ENCODE measurements around the gene LAMA3.

Gene LAMA3

GRCh38 chr18:23761941-23762340, 72.7 kb downstream of the LAMA3 start:
- no peak overlapping the region for H3K4me3 ChIP-seq (ENCODE audit: low read length)
- no peaks in the 10 kb centered on the region for H3K27me3 ChIP-seq (ENCODE audit: control insufficient read depth, insufficient read depth, low read length)
- H3K9ac ChIP-seq (ENCODE audit: low read depth, low read length) = no peak overlapping the region
- H3K4me1 ChIP-seq (ENCODE audit: control insufficient read depth, insufficient read depth, low read length) = no peaks in the 10 kb centered on the region
- H3K9me3 ChIP-seq (replicated peaks; ENCODE audit: low read length) = no peaks in the 10 kb centered on the region
- H3K36me3 ChIP-seq (ENCODE audit: insufficient read depth, low read length) = no peaks in the 10 kb centered on the region
- no peak overlapping the region for H3K4me2 ChIP-seq (ENCODE audit: low read length)

- Histone ChIP-seq H3K9me3 (replicated peaks; ENCODE audit: low read length) (no peaks in the 10 kb centered on the region), H3K27me3 (ENCODE audit: control insufficient read depth, insufficient read depth, low read length) (no peaks in the 10 kb centered on the region), H3K9ac (ENCODE audit: low read depth, low read length) (no peak overlapping the region), H3K4me1 (ENCODE audit: control insufficient read depth, insufficient read depth, low read length) (no peaks in the 10 kb centered on the region), H3K4me2 (ENCODE audit: low read length) (no peak overlapping the region), H3K36me3 (ENCODE audit: insufficient read depth, low read length) (no peaks in the 10 kb centered on the region), H3K4me3 (ENCODE audit: low read length) (no peak overlapping the region)
These were observed 74.1 kb downstream of the LAMA3 start for GRCh38 chr18:23763343-23763742.

GRCh38 chr18:23765931-23766330, 76.7 kb downstream of the LAMA3 start:
- Histone ChIP-seq H3K4me3 (ENCODE audit: low read length) (no peak overlapping the region), H3K27me3 (ENCODE audit: control insufficient read depth, insufficient read depth, low read length) (no peaks in the 10 kb centered on the region), H3K4me2 (ENCODE audit: low read length) (no peak overlapping the region), H3K9me3 (replicated peaks; ENCODE audit: low read length) (no peaks in the 10 kb centered on the region), H3K36me3 (ENCODE audit: insufficient read depth, low read length) (no peaks in the 10 kb centered on the region), H3K4me1 (ENCODE audit: control insufficient read depth, insufficient read depth, low read length) (no peaks in the 10 kb centered on the region), H3K9ac (ENCODE audit: low read depth, low read length) (no peak overlapping the region)

GRCh38 chr18:23772327-23773024, 83.2 kb downstream of the LAMA3 start:
- H3K27me3 ChIP-seq (ENCODE audit: control insufficient read depth, insufficient read depth, low read length) = no peaks in the 10 kb centered on the region
- H3K4me1 ChIP-seq (ENCODE audit: control insufficient read depth, insufficient read depth, low read length) = no peaks in the 10 kb centered on the region
- H3K36me3 ChIP-seq (ENCODE audit: insufficient read depth, low read length) = no peaks in the 10 kb centered on the region
- H3K4me2 ChIP-seq (ENCODE audit: low read length) = no peak overlapping the region
- H3K9me3 ChIP-seq (replicated peaks; ENCODE audit: low read length) = no peaks in the 10 kb centered on the region
- no peak overlapping the region for H3K9ac ChIP-seq (ENCODE audit: low read depth, low read length)
- no peak overlapping the region for H3K4me3 ChIP-seq (ENCODE audit: low read length)

- no peaks in the 10 kb centered on the region for H3K9me3 ChIP-seq (replicated peaks; ENCODE audit: low read length)
- no peaks in the 10 kb centered on the region for H3K36me3 ChIP-seq (ENCODE audit: insufficient read depth, low read length)
- no peak overlapping the region for H3K4me2 ChIP-seq (ENCODE audit: low read length)
- no peak overlapping the region for H3K4me3 ChIP-seq (ENCODE audit: low read length)
- H3K9ac ChIP-seq (ENCODE audit: low read depth, low read length) = no peak overlapping the region
- peaks cover 6% of the 10 kb centered on the region for H3K4me1 ChIP-seq (ENCODE audit: control insufficient read depth, insufficient read depth, low read length)
- H3K27me3 ChIP-seq (ENCODE audit: control insufficient read depth, insufficient read depth, low read length) = no peaks in the 10 kb centered on the region
These were observed 87.1 kb downstream of the LAMA3 start for GRCh38 chr18:23776306-23776705.

- H3K9me3 ChIP-seq (replicated peaks; ENCODE audit: low read length) = no peaks in the 10 kb centered on the region
- peaks cover 6% of the 10 kb centered on the region for H3K4me1 ChIP-seq (ENCODE audit: control insufficient read depth, insufficient read depth, low read length)
- H3K9ac ChIP-seq (ENCODE audit: low read depth, low read length) = no peak overlapping the region
- H3K4me2 ChIP-seq (ENCODE audit: low read length) = no peak overlapping the region
- H3K27me3 ChIP-seq (ENCODE audit: control insufficient read depth, insufficient read depth, low read length) = no peaks in the 10 kb centered on the region
- no peak overlapping the region for H3K4me3 ChIP-seq (ENCODE audit: low read length)
- H3K36me3 ChIP-seq (ENCODE audit: insufficient read depth, low read length) = no peaks in the 10 kb centered on the region
These were observed 89.6 kb downstream of the LAMA3 start for GRCh38 chr18:23778828-23779227.

- Histone ChIP-seq H3K4me1 (ENCODE audit: control insufficient read depth, insufficient read depth, low read length) (peaks cover 12% of the 10 kb centered on the region), H3K9ac (ENCODE audit: low read depth, low read length) (no peak overlapping the region), H3K27me3 (ENCODE audit: control insufficient read depth, insufficient read depth, low read length) (no peaks in the 10 kb centered on the region), H3K4me3 (ENCODE audit: low read length) (no peak overlapping the region), H3K9me3 (replicated peaks; ENCODE audit: low read length) (no peaks in the 10 kb centered on the region), H3K4me2 (ENCODE audit: low read length) (no peak overlapping the region), H3K36me3 (ENCODE audit: insufficient read depth, low read length) (no peaks in the 10 kb centered on the region)
These were observed 90.5 kb downstream of the LAMA3 start for GRCh38 chr18:23779696-23780303.

GRCh38 chr18:23784832-23785245, 95.6 kb downstream of the LAMA3 start:
- Histone ChIP-seq H3K4me2 (ENCODE audit: low read length) (peak overlapping the region; percentile 33), H3K4me1 (ENCODE audit: control insufficient read depth, insufficient read depth, low read length) (peaks cover 17% of the 10 kb centered on the region), H3K9ac (ENCODE audit: low read depth, low read length) (peak overlapping the region; percentile 40), H3K27me3 (ENCODE audit: control insufficient read depth, insufficient read depth, low read length) (no peaks in the 10 kb centered on the region), H3K36me3 (ENCODE audit: insufficient read depth, low read length) (no peaks in the 10 kb centered on the region), H3K4me3 (ENCODE audit: low read length) (no peak overlapping the region), H3K9me3 (replicated peaks; ENCODE audit: low read length) (no peaks in the 10 kb centered on the region)

- H3K27me3 ChIP-seq (ENCODE audit: control insufficient read depth, insufficient read depth, low read length) = no peaks in the 10 kb centered on the region
- no peak overlapping the region for H3K4me3 ChIP-seq (ENCODE audit: low read length)
- H3K36me3 ChIP-seq (ENCODE audit: insufficient read depth, low read length) = no peaks in the 10 kb centered on the region
- no peak overlapping the region for H3K9ac ChIP-seq (ENCODE audit: low read depth, low read length)
- no peaks in the 10 kb centered on the region for H3K9me3 ChIP-seq (replicated peaks; ENCODE audit: low read length)
- no peak overlapping the region for H3K4me2 ChIP-seq (ENCODE audit: low read length)
- H3K4me1 ChIP-seq (ENCODE audit: control insufficient read depth, insufficient read depth, low read length) = no peaks in the 10 kb centered on the region
These were observed 103.8 kb downstream of the LAMA3 start for GRCh38 chr18:23793051-23793450.

- H3K4me1 ChIP-seq (ENCODE audit: control insufficient read depth, insufficient read depth, low read length) = no peaks in the 10 kb centered on the region
- no peaks in the 10 kb centered on the region for H3K9me3 ChIP-seq (replicated peaks; ENCODE audit: low read length)
- no peaks in the 10 kb centered on the region for H3K27me3 ChIP-seq (ENCODE audit: control insufficient read depth, insufficient read depth, low read length)
- no peak overlapping the region for H3K4me2 ChIP-seq (ENCODE audit: low read length)
- H3K9ac ChIP-seq (ENCODE audit: low read depth, low read length) = no peak overlapping the region
- no peak overlapping the region for H3K4me3 ChIP-seq (ENCODE audit: low read length)
- H3K36me3 ChIP-seq (ENCODE audit: insufficient read depth, low read length) = no peaks in the 10 kb centered on the region
These were observed 105.0 kb downstream of the LAMA3 start for GRCh38 chr18:23793985-23794867.

- no peak overlapping the region for H3K4me3 ChIP-seq (ENCODE audit: low read length)
- no peak overlapping the region for H3K4me2 ChIP-seq (ENCODE audit: low read length)
- H3K27me3 ChIP-seq (ENCODE audit: control insufficient read depth, insufficient read depth, low read length) = no peaks in the 10 kb centered on the region
- H3K4me1 ChIP-seq (ENCODE audit: control insufficient read depth, insufficient read depth, low read length) = no peaks in the 10 kb centered on the region
- no peaks in the 10 kb centered on the region for H3K36me3 ChIP-seq (ENCODE audit: insufficient read depth, low read length)
- H3K9ac ChIP-seq (ENCODE audit: low read depth, low read length) = no peak overlapping the region
- no peaks in the 10 kb centered on the region for H3K9me3 ChIP-seq (replicated peaks; ENCODE audit: low read length)
These were observed 109.0 kb downstream of the LAMA3 start for GRCh38 chr18:23798249-23798648.

Measured in skeletal muscle satellite cell (primary cell).